Measurements from ENCODE around the gene CCDC178.
A peak's percentile ranks its signal among the peaks of the same experiment; 100 is the strongest.

DNA sequence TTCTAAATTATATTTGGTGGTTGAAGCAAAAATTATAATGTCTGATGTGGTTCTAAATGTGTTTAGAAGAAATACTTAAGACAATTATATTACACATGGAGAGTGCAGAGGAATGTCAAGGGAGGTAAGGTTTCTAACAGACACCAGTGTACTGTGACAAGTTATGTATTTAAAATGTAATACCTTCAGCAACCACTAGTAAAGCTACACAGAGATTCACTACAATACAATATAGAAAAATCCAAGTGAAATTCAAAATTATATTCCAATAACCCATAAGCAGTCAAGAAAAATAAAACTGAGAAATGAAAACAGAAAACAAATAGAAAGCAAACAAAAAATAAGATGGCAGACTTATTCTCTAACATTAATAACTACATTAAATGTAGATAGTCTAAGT lies 418.2 kb downstream of the CCDC178 start:
- peak in 1 of 6 experiments; percentile 20 for TF ChIP-seq CTCF (IDR thresholded peaks at IDR 0.05)
- TF ChIP-seq POLR2A (IDR thresholded peaks at IDR 0.05), result no peak

Measured in esophagus squamous epithelium (tissue), 4 donors.